GM18499 (cell line): ENCODE data around the gene OTULINL.

Experiments used
- ATAC-seq: cut with Tn5 transposase; IDR thresholded peaks from one replicate; pipeline ENCODE4 v1.9.1; 2021; ENCODE audit warnings: moderate number of reproducible peaks; ENCODE audit not compliant: insufficient read depth, unreplicated experiment

OTULINL gene

GRCh38 chr5:14574891-14575508 is 6.6 kb upstream of the OTULINL start:
- ATAC-seq: no peak

- ATAC-seq: no peak
These were observed 5.4 kb upstream of the OTULINL start for GRCh38 chr5:14576206-14576605.

- ATAC-seq: no peak
These were observed 4.4 kb upstream of the OTULINL start for GRCh38 chr5:14577079-14577725.

- ATAC-seq: no peak
These were observed 3.6 kb upstream of the OTULINL start for GRCh38 chr5:14577971-14578370.

- ATAC-seq: no peak
These were observed 2.3 kb upstream of the OTULINL start for GRCh38 chr5:14579246-14579645.

GRCh38 chr5:14579731-14580397 is 1.7 kb upstream of the OTULINL start:
- no peak for ATAC-seq

- no peak for ATAC-seq
These were observed 1.1 kb upstream of the OTULINL start for GRCh38 chr5:14580398-14581034.

- ATAC-seq: peak; percentile 53
These were observed 552 bp downstream of the OTULINL start for GRCh38 chr5:14581891-14582796.

GRCh38 chr5:14582797-14583137 is 1.2 kb downstream of the OTULINL start:
- no peak for ATAC-seq

- ATAC-seq: no peak
These were observed 3.3 kb downstream of the OTULINL start for GRCh38 chr5:14584848-14585247.

GRCh38 chr5:14587150-14587549 is 5.6 kb downstream of the OTULINL start:
- no peak for ATAC-seq

- peak; percentile 45 for ATAC-seq
These were observed 6.6 kb downstream of the OTULINL start for GRCh38 chr5:14588145-14588544.

GRCh38 chr5:14588758-14589543 is 7.4 kb downstream of the OTULINL start:
- no peak for ATAC-seq

GRCh38 chr5:14590949-14591348 is 9.4 kb downstream of the OTULINL start:
- no peak for ATAC-seq

- ATAC-seq: no peak
These were observed 10.0 kb downstream of the OTULINL start for GRCh38 chr5:14591548-14591947.

GRCh38 chr5:14593326-14594021 is 11.9 kb downstream of the OTULINL start:
- ATAC-seq: no peak

- ATAC-seq: no peak
These were observed 12.9 kb downstream of the OTULINL start for GRCh38 chr5:14594378-14595074.

- ATAC-seq: peak; percentile 82
These were observed 13.6 kb downstream of the OTULINL start for GRCh38 chr5:14595189-14595588.
